Measurements from ENCODE around the gene ATF3.

Gene ATF3

GRCh38 chr1:212608959-212609700 is 569 bp downstream of the ATF3 start:
- DNase-seq = peak; percentile 49 to 67

DNA sequence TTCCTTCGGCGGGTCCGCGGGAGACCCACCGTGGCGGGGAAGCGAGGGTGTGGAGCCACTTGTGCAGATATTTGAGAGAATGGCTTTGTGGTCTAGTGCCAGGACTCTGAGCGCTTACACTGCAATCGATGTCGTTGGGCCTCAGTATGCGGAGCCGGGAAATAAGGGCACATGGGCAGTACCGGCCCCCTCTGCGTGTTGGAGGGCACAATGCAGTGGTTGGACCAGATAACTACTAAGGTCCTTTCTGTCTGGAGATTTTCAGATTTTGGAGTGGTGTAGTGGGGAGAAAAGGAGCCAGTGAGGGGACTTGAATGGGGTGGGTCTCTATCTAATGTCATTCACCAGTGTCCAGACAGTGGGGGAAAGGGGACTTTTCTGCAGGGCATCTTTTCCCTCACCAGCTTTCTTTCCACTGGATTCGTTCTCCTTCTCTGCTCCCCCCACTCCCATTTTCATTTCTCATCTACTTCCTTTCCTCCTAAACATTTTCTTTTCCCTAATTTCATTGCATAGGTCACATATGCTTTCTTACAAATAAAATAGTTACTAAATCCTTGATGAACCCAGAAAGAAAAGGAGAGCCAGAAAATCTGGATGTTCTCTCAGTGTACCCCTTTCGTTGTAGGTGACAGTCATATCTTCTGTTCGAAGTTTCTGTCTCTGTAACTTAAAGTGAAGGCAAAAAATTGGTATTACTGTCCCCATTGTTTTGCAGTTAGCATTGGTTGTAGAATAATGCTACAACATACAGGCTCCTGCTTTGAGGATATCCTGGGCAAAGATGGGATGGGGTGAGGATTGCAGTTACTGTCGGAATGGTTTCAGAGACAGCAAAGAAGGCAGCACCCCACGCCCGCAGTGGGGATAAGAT is 1.4 kb downstream of the ATF3 start:
- DNase-seq = no peak

- no peak for DNase-seq
Observed at GRCh38 chr1:212610575-212610967, 2.0 kb downstream of the ATF3 start.

DNA sequence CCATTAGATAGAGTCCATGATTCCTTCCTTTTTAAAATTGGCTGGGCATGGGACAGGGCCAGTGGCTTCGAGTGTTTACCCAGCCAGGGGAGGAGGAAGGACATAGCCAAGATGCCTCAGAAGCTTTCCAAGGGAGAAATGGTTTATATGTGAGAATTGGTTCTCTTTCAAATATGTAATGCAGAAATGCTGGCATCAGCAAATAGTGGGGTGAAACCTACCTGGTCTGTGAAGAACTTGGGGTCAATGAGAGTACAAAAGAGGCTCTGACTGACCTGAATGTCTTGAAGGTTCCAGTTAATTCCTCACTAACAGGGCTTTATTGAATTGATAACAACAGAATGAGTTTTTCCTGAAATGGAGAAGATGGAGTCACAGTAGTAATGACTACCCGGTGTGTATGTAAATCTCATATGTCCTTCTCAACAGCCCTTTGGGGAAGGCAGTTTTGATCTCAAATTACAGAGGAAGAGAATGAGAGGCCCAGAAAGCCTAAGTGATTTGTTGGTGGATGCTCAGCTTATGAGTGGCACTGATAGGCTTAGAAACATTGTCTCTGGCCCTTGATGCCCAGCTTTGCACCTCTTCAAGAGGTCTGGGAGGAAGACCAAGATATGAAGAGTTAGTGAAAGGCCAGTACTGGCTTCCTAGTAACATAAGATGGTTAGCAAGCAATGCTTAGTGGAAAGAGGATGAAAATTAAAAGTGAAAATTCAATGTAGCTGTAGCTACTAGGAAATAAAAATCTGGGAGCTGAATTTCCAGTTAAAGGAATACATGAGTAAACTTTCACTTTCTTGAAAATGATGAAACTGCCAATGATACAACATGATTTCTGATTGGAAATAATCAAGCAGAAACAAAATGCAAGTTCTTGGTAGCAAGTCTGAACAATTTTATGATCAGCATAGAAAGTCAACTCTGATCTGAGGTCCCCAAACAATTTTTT is 2.7 kb downstream of the ATF3 start:
- no peak for DNase-seq

- DNase-seq = no peak
Observed at GRCh38 chr1:212612041-212612961, 3.7 kb downstream of the ATF3 start.

GRCh38 chr1:212613440-212614335 is 5.1 kb downstream of the ATF3 start:
- no peak for DNase-seq

- DNase-seq = peak in 1 of 2 donors; percentile 51
Observed at GRCh38 chr1:212614453-212615200, 6.1 kb downstream of the ATF3 start.

DNA sequence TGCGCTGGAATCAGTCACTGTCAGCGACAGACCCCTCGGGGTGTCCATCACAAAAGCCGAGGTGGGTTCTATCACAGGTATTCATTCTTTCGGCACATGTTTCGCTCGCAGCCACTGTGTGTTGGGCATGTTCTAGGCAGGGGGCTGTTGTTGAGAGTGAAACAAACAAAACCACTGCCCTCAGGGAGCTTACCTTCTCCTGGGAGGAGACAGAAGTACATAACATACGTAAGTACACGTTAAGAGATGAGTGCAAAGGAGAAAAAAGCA is 6.6 kb downstream of the ATF3 start:
- DNase-seq = no peak

DNA sequence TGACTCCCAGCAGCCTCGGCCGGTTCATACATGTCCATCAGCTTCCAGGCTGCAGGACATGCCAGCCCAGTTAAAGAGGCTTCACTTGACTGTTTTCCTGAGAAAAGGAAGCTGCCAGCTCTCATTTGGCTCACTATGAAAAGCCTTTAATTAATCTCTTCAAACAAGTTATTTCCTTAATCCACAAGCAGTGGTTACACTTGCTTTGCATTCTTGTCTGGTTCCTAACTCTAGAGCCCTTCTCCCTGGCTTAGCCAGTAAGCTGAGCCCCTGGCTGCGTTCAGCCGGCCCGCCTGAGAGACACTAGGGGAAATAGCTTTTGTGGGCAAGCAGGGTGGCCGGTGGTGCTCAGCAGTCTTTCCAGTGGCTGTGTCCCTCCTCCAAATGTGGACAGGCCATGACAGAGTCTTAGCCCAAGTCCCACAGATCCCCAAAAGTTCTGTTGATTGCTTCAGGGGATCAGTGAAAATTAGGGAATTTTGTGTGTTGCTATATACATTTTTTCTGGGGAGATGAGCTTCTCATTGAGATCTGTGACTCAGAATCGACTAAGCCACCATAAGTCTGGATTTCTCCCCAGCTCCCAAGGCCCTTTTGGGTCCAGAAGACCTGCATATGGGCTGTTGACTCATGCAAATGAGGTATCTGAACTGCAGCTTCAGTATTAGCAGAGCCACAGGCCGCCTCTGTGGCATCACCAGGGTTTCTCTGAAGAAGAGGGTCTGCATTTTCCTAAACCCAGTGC is 10.1 kb downstream of the ATF3 start:
- DNase-seq = no peak

DNA sequence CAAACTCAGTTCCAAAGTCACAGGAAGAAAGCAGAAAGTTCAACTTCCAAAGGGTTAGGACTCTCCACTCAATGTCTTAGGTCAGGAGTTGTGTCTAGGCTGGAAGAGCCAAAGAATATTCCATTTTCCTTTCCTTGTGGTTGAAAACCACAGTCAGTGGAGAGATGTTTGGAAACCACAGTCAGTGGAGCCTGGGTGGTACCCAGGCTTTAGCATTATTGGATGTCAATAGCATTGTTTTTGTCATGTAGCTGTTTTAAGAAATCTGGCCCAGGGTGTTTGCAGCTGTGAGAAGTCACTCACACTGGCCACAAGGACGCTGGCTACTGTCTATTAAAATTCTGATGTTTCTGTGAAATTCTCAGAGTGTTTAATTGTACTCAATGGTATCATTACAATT is 11.7 kb downstream of the ATF3 start:
- no peak for DNase-seq

DNA sequence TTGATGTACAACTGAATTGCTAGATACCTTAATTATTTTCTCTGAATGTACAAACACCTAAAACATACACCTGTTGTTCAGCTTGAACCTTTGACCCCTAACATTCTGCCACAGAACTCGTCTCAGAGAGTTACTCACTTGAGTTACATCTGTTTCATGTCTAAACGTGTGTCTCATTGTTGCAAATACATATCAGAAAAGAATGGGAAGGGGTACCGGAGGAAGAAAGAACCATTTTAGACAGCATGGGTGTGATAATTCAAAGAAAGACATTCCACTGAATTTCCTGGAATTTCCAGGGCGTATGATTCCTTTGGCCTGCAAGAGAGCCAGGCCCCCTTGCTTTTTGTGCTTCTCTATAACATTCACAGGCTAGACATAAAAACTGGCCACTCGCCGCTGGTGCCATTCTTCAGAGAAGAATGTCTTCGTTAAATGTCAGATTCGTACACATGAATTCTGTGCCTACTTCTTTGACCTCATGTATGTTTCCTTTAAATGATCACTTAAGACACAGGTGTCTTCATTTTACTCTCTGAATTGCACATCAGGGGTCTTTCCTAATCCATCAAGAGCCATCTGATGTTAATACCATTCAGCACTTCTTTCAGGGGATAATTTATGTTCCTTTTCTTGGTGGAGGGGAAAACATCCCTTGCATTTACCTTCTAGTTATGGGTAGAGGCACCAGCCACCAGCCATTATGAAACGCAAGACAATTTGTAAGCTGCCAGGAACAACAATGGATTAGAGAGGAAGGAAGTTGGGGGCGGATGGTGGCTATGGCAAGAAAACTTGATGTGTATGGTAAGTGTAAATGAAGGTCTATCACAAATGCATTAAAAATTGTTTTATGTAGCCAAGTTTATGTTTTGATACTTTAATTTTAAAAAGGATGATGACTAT is 12.7 kb downstream of the ATF3 start:
- DNase-seq = peak in 1 of 2 donors; percentile 41

GRCh38 chr1:212621949-212622305 is 13.4 kb downstream of the ATF3 start:
- DNase-seq = no peak

DNA sequence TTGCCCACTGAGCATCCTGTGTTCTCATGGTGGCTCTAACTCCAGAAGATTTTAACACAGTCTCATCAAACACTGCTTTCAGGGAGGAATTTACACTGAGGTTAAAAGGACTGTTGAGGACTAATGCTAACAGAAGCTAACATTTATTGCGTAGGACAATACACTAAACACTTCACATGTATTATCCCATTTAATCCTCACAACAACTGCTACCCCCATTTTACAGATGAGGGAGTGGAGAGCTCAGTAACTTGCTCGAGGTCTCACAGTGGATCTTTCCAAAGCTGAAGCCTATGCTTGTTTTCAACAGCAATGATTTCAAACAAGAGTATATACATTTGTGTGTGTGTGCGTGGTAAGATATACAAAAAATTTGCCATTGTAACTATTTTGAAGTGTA is 13.9 kb downstream of the ATF3 start:
- no peak for DNase-seq

- no peak for DNase-seq
Observed at GRCh38 chr1:212622906-212623305, 14.3 kb downstream of the ATF3 start.

DNA sequence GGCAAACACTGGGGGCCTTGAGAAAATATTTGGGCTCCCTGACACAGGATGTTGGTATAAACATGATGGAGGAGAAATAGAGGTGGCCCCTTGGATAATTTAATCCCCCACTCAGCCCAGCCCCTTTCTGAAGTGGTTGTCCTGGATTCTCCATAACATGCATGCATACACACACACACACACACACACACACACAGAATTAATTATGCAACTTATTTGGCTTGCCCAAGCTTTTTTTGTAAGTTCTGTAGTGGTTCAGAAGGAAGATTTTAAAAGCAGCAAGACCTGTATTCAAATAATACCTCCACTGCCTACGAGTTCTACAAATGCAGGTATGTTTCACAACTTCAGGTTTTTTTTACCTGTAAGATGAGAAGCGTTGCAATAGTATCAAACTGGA is 15.0 kb downstream of the ATF3 start:
- DNase-seq = peak in 1 of 2 donors; percentile 24

DNA sequence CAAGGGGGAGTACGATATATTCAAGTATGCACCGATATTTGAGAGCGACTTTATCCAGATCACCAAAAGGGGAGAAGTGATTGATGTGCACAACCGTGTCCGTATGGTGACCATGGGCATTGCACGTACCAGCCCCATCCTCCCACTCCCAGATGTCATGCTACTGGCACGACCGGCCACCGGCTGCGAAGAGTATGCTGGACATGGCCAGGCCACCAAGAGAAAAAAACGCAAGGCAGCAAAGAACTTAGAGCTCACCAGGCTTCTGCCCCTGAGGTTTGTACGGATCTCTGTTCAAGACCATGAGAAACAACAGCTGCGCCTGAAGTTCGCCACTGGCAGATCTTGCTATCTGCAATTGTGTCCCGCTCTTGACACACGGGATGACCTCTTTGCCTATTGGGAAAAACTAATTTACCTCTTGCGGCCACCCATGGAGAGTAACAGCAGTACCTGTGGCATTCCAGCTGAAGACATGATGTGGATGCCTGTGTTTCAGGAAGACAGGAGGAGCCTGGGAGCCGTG is 16.5 kb downstream of the ATF3 start:
- DNase-seq = no peak

DNA sequence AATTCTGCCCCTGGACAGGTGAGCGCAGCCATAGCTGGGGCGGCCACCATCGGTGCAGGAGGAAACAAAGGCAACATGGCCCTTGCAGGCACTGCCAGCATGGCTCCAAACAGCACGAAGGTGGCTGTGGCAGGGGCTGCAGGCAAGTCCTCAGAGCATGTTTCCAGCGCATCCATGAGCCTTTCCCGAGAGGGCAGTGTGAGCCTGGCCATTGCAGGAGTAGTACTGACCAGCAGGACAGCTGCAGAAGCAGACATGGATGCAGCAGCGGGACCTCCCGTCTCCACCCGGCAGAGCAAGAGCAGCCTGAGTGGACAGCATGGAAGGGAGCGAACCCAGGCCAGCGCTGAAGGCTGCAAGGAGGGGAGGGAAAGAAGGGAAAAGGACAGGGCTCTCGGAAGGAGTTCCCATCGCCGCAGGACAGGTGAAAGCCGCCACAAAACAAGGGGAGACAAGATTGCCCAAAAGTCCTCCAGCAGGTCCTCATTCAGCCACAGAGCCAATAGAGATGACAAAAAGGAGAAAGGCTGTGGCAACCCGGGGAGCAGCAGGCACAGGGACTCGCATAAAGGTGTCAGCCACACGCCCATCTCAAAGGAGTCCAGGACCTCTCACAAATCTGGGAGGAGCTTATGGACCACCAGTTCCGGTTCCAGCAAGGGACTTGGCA is 17.4 kb downstream of the ATF3 start:
- no peak for DNase-seq

- no peak for DNase-seq
Observed at GRCh38 chr1:212628046-212628445, 19.5 kb downstream of the ATF3 start.
